Ectodermal cell (in vitro differentiated cells): ENCODE data around the gene AKAP6.

ENCODE experiments used
- H3K27ac ChIP-seq: 2 replicates; pipeline ENCODE4 v1.7.0; 2013; ENCODE audit warnings: mild to moderate bottlenecking, low read depth, low read length; ENCODE audit not compliant: insufficient read depth, poor library complexity, severe bottlenecking
- H3K27me3 ChIP-seq: 2 replicates; pipeline ENCODE4 v1.7.0; 2013; ENCODE audit warnings: mild to moderate bottlenecking, low read length; ENCODE audit not compliant: insufficient read depth, control insufficient read depth, poor library complexity, severe bottlenecking
- H3K36me3 ChIP-seq: one replicate; pipeline ENCODE4 v1.7.0; 2013; ENCODE audit warnings: low read length; ENCODE audit not compliant: control insufficient read depth, insufficient read depth
- H3K4me1 ChIP-seq: one replicate; pipeline ENCODE4 v1.7.0; 2013; ENCODE audit warnings: low read length; ENCODE audit not compliant: control insufficient read depth, insufficient read depth
- H3K4me3 ChIP-seq: 2 replicates; pipeline ENCODE4 v1.7.0; 2013; ENCODE audit warnings: low read depth, low read length, control low read depth; ENCODE audit not compliant: insufficient read depth
- H3K9me3 ChIP-seq: 2 replicates; pipeline ENCODE4 v1.7.0; 2013; ENCODE audit warnings: mild to moderate bottlenecking, low read length, moderate library complexity; ENCODE audit not compliant: control insufficient read depth
- WGBS, 2 experiments: methylation state at CpG; one replicate each; pipeline ENCODE4 v1.1.7; 2013; ENCODE audit warnings: missing lambda C conversion rate in 2 of 2; 5-methylcytosine and 5-hydroxymethylcytosine counted together

The AKAP6 gene

GRCh38 chr14:32311294-32312009 lies 17.6 kb upstream of the AKAP6 start:
- Histone ChIP-seq H3K36me3 (no peaks in the 10 kb centered on the region), H3K9me3 (no peaks in the 10 kb centered on the region), H3K4me3 (no peak overlapping the region), H3K4me1 (no peaks in the 10 kb centered on the region), H3K27ac (no peak overlapping the region), H3K27me3 (no peaks in the 10 kb centered on the region)
- 93 to 98% methylated on average over 2 to 3 of the region's 3 CpGs for WGBS, 2 experiments

DNA sequence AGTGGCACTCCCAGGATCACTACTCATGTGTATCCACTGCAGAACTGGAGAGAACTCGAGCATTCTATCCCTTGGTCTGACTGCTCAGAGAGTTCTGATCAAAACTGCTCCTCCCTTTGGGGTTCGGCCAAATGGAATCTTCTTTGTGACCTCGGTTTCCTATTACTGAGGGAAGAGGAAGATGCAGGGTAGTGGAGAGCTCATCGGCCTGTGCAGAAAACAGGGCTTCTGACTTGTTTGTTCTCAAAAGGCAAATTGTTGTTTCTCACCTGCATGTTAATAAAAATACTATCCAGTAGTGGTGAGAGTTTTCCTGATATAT lies 17.1 kb upstream of the AKAP6 start:
- no peaks in the 10 kb centered on the region for H3K9me3 ChIP-seq
- WGBS, 2 experiments = 90 to 95% methylated on average over 4 of the region's 4 CpGs
- no peaks in the 10 kb centered on the region for H3K36me3 ChIP-seq
- H3K27ac ChIP-seq = no peak overlapping the region
- H3K27me3 ChIP-seq = no peaks in the 10 kb centered on the region
- H3K4me3 ChIP-seq = no peak overlapping the region
- no peaks in the 10 kb centered on the region for H3K4me1 ChIP-seq

DNA sequence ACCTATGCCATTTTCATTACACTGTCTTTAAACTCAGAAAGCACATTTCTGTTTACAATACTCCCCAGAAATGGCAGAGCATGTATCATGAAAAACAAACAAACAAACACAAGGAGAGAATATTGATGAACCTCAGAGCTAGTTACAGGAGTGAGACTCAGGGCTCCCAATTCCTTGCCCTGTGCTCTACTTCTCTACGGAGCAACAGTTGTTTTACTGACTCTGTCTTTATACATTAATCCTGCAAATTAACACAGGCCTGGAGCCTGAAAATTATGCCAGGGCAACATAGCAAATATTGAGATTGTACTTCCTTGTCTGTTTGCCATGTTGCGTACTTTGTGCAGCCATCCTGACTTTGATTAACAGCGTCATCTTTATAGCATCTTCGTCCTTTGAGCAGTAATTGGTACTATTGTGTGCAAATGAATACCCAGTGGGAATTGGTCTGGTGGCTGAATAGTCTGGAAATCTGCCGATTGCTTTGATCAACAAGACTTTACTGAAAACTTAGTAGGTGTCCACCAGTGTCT lies 15.2 kb upstream of the AKAP6 start:
- WGBS, 2 experiments = 91 to 94% methylated on average over 5 of the region's 5 CpGs
- H3K4me1 ChIP-seq = no peaks in the 10 kb centered on the region

DNA sequence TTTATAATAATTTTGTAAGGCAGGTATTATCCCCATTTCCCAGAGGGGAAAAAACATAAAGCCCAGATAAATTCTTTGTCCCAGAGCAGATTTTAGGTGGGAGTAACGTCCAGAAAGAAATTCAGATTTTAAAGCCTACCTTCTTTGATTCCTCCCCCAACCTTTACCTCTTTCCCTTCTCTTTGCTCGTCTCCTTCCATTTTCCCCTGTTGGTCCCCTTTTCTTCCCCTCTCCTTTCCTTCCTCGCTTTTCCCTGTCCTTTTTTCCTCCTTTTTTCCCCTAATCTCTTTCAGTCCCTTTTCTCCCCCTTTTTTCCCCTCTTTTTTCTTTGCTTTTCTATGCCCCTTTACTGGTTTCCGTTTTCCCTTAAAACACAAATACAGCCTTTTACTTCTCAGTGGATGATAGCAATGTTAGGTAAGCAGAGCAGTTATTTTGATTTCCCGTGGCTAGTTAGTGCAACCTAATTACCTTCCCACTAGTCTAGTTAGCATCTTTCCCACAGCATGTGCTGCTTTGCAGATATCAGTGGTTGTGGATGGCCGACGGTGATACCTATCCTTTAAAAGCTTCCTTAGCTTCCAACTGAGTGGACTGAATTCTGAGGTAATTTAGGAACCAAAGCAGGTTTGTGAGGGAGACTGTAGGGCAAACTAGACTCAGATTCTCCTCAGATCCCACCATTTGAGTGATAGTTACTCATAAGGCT lies 10.9 kb upstream of the AKAP6 start:
- Histone ChIP-seq H3K36me3 (no peaks in the 10 kb centered on the region), H3K27me3 (no peaks in the 10 kb centered on the region), H3K4me1 (no peaks in the 10 kb centered on the region), H3K4me3 (no peak overlapping the region), H3K27ac (no peak overlapping the region), H3K9me3 (no peaks in the 10 kb centered on the region)
- 89 to 90% methylated on average over 7 of the region's 7 CpGs for WGBS, 2 experiments

More for the DNA sequence above, 15.2 kb upstream of the AKAP6 start:
- no peaks in the 10 kb centered on the region for H3K27me3 ChIP-seq
- H3K4me3 ChIP-seq = no peak overlapping the region
- no peak overlapping the region for H3K27ac ChIP-seq
- no peaks in the 10 kb centered on the region for H3K36me3 ChIP-seq
- H3K9me3 ChIP-seq = no peaks in the 10 kb centered on the region

DNA sequence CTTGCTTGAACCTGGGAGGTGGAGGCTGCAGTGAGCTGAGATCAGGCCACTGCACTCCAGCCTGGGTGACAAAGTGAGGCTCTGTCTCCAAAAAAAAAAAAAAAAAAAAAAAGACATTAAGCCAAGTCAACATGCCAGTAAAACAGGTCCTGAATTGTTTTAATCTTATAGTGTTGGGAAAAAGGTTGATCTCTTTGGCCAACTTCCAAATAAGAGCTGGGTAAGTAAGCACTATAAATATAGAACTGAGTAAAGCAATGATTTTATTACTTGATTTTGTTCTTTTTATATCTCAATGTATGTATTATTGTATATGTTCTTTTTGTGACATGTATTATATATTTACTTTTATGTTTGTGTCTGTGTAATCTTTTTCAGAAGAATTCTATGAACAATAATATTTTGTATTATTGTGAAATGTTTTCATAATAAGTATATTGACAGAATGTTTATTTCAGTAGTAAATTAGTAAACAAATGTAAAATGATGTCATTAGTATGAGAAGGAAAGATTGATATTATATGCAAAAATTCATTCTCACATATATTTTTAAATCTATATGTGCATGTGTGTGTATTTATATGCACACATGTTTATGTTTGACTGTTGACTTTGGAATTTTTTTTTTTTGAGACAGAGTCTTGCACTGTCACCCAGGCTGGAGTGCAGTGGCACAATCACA lies 9.6 kb upstream of the AKAP6 start:
- no peaks in the 10 kb centered on the region for H3K27me3 ChIP-seq

DNA sequence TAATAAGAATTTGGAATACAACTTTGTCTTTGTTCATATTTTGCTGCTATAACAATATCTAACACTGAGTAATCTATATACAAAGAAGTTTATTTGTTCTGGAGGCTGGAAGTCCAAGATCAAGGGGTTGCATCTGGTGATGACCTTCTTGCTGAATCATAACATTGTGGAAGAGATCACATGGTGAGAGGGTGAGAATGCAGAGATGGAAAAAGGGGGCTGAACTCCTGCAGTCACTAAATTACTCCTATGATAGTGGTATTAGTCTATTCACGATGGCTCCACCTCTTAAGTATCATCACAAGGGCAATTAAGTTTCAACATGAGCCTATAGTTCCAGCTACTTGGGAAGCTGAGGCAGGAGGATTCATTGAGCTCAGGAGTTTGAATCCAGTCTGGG lies 4.5 kb upstream of the AKAP6 start:
- H3K4me3 ChIP-seq = no peak overlapping the region
- H3K4me1 ChIP-seq = peaks cover 9% of the 10 kb centered on the region
- H3K9me3 ChIP-seq = no peaks in the 10 kb centered on the region
- no peaks in the 10 kb centered on the region for H3K36me3 ChIP-seq
- WGBS, 2 experiments = 94 to 100% methylated on average over 1 of the region's 1 CpG
- no peak overlapping the region for H3K27ac ChIP-seq
- no peaks in the 10 kb centered on the region for H3K27me3 ChIP-seq

More for the DNA sequence above, 9.6 kb upstream of the AKAP6 start:
- no peak overlapping the region for H3K27ac ChIP-seq
- H3K4me1 ChIP-seq = no peaks in the 10 kb centered on the region
- H3K9me3 ChIP-seq = no peaks in the 10 kb centered on the region
- H3K4me3 ChIP-seq = no peak overlapping the region
- H3K36me3 ChIP-seq = no peaks in the 10 kb centered on the region

GRCh38 chr14:32327255-32327961 lies 1.7 kb upstream of the AKAP6 start:
- WGBS, 2 experiments = 92 to 97% methylated on average over 2 of the region's 2 CpGs
- no peak overlapping the region for H3K4me3 ChIP-seq
- H3K36me3 ChIP-seq = no peaks in the 10 kb centered on the region
- H3K4me1 ChIP-seq = peaks cover 31% of the 10 kb centered on the region
- no peak overlapping the region for H3K27ac ChIP-seq
- no peaks in the 10 kb centered on the region for H3K9me3 ChIP-seq
- no peaks in the 10 kb centered on the region for H3K27me3 ChIP-seq

GRCh38 chr14:32329690-32330285 lies 690 bp downstream of the AKAP6 start:
- H3K36me3 ChIP-seq = no peaks in the 10 kb centered on the region
- H3K4me1 ChIP-seq = peaks cover 31% of the 10 kb centered on the region
- no peak overlapping the region for H3K4me3 ChIP-seq
- no peaks in the 10 kb centered on the region for H3K27me3 ChIP-seq
- H3K9me3 ChIP-seq = no peaks in the 10 kb centered on the region
- 90 to 92% methylated on average over 2 of the region's 2 CpGs for WGBS, 2 experiments
- H3K27ac ChIP-seq = no peak overlapping the region

DNA sequence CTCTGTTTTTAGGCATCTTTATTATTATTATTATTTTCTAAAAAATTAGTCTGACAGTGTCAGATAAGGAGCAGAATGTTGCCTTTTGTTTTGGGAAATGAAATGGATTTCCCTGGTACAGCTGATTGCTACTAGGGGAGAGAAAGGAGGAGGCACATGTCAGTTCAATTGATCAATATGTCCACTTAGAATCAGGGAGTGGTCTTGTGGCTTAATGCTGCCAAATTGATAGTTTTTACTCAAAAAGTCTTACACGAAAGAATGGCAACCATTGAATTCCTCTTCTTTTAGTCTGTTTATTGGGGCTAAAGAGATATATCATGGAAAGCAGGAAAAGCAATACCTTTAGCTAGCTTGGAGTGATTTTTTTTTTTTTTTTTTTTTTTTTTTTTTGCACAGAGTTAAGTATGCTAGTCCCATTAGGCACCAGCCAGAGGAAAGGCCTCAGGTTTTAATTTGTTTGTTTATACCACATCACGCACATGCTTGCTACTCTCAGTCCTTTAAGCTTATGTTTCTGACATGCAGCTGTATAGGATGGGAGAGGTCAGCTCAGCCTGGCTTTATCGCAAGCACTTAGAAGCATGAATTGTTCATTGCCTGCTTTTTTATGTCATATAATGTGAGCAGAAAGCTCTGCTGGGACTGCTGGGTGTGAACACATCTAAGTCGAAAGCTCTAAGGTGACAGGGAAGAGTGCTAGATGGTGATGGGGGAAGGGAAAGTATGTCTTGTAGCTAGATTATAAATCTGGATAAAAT lies 1.4 kb downstream of the AKAP6 start:
- 89 to 93% methylated on average over 4 of the region's 4 CpGs for WGBS, 2 experiments
- Histone ChIP-seq H3K36me3 (no peaks in the 10 kb centered on the region), H3K9me3 (no peaks in the 10 kb centered on the region), H3K4me3 (no peak overlapping the region), H3K27me3 (no peaks in the 10 kb centered on the region), H3K4me1 (peaks cover 31% of the 10 kb centered on the region), H3K27ac (peak overlapping the region; percentile 78)
